HG02678 (cell line): ENCODE data around the gene PPP5C.
"Not testable (repeated sequence)": the region's sequence is repeated elsewhere in the genome, so short reads cannot be mapped to it uniquely, and the experiment has no call there.

ENCODE experiments used
- ATAC-seq: cut with Tn5 transposase; IDR thresholded peaks from one replicate; pipeline ENCODE4 v1.9.1; 2021; ENCODE audit warnings: mild to moderate bottlenecking, moderate library complexity; ENCODE audit not compliant: unreplicated experiment

The PPP5C gene

DNA sequence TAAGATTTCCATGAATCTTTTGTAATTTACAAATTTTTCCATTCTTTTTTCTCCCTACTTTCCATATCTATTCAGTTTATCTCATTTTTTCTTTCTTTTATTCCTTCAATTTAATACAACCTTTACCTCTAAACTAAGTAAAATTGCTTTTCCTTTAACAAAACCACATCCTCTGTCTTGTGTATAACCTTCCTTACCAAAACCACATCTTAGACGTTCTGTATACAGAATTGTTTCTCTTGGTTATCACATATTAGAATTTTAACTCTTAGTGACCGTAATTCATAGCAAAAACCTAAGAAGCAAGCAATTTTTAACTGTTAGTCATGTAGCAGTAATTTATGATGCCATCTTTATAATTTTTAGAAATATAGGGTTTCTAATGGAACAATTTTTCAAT, 15.0 kb downstream of the PPP5C start:
- ATAC-seq = no peak

DNA sequence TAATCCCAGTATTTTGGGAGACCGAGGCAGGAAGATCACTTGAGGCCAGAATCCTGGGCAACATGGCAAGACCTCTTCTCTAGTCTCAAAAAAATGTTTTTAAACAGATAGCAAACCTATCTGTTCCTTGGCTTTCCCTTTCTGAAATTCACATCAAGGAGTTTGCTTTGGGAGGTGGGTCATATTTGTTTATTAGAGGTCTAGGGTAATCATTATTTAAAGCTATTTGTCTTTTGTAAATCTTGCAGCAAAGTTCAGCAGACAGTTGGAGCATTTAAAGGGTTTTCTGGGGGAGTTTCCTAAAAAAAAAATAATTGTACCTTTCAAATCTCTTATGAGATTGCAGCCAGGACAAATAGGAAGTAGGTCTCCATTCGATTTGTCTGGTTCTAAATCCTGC, 17.5 kb downstream of the PPP5C start:
- ATAC-seq = no peak

DNA sequence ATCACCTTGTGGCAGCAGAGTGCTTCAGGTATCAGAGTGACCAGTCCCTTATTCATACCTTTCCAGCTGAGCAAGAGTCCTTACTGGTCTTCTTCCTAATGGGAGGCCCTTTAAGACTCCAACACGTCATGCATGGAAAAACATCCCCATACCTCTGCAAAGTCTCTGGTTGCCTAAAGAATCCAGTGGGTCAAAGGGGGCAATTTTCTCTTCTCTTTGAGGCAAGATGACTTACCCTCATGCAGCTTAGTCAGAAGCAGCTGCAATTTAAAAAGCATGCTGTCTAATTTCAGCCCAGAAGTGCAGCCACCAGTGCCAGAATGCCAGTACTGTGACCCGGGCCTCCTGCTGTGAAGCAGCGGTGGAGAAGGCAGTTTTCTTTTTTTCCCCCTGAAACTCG, 18.7 kb downstream of the PPP5C start:
- ATAC-seq = no peak

DNA sequence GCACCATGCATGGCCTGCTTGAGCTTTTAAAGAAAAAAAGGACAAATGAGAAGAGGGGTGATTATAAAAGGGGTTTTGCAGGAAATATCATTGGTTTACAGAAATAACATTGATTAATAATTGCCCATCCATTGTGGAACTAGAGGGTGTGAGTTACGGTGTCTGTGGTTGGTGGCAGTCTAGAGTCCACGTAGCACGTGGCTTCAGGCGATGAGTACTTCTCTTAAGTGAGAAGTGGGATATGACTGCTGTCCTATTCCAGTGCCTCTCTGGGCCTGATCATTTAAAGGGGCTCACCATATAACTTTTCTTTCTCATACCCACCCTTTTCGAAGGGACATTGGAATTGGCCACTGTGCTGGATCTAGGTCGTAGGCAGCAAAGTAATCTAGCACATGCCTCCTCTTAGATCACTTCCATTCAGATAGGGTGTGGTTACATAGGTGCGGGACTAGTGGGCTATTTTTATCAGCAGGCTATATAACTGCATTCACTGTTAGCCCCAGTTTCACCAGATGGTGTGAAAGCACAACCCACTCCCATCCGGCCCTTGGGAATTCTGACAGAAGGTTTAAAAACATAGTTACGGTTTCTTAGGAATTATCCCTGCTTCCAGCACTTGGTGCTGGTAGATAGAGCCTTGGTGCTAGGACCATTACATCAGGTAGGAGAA, 19.9 kb downstream of the PPP5C start:
- ATAC-seq = no peak

DNA sequence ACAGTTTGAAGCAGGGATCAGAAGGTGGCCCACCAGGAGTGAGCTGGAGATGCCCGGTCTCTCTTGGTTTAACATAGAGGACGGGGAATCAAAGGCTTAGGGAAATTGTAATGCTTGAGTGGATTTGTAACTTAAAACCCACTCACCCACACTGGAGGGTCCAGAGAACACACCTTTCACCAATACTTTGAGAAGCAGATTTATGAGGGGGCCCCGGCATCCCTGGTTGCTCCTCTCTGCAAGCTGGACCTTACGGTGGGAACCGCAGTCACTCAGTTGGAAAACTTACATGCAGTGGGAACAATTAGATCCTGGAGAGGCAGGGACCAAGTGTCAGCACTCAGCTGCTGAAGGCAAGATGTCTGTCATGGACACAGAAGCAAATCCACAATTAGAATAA, 20.5 kb downstream of the PPP5C start:
- ATAC-seq = no peak

DNA sequence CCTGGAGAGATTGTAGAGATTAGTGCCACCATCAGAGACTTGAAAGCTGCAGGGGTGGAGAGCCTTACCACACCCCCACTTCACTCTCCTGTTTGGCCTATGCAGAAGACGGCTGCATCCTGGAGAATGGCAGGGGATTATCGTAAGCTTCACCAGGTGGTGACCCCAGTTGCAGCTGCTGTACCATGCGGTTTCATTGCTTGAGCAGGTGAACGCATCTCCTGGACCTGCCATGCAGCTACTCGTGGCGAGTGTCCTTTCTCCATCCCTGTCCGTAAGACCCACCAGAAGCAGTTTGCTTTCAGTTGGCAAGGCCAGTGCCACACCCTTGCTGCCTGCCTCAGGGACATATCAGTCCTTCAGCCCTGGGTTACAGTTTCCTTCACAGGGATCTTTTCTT, 21.2 kb downstream of the PPP5C start:
- no peak for ATAC-seq

DNA sequence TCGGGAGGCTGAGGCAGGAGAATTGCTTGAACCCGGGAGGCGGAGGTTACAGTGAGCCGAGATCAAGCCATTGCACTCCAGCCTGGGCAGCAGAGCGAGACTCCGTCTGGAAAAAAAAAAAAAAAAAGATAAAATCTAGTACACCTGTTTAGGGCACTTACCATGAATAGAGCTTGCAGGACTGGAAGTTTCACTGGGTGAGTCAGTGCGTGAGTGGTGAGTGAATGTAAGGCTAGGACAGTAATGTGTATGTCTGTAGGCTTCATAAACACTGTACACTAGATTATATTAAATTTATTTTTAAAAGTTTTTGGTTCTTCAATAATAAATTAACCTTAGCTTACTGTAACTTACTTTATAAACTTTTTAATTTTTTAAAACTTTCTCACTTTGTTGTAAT, 22.9 kb downstream of the PPP5C start:
- ATAC-seq = no peak

DNA sequence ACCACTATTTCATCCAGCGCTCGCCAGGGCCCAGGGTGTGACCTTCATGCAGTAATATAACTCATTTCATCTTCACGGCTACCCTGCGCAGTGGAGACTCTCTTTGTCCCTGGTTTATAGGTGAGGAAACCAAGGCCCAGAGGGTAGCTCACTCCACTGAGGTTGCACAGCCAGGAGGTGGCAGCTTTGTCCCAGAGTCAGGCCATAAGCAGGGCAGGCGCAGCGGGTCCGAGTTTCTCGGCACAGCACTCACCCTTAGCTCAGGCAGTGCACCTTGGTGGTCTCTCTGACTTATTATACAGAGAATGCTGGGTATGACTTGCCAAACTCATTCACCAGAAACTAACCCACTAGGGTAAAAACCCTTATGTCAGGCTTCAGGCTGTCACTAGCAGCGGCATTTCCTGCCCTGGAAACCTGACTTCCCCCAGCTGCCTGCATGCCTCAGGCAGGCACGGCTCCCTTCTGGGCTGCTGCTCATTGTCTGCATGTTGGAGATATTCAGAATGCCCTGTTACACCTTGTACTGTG, 24.5 kb downstream of the PPP5C start:
- no peak for ATAC-seq

DNA sequence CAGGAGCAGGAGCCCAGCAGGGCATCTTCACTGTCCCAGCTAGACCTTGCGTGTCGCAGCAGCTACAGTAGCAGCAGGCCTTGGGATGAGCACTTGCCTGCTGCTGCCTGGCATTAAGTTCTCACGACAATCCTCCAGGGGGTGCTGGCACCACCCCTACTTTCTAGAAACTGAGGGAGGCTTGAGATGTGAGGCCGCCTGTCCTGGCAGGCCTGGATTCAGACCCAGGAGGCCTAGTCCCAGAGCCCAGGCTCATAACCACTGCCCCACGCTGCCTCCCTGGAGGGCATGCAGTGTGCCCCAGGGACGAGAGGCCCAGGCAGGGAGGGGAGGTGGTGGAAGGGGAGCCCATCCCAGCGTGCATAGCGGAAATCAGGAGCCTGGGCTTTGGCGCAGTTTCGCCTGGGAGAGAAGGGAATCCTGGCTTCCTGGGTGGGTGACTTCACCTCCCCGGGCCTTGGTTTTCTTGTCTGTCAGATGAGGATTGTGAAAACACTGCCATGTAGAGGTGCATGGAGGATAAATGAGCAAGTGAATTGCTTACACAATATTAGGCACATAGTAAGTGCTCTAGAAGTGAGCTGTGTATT, 26.1 kb downstream of the PPP5C start:
- no peak for ATAC-seq

DNA sequence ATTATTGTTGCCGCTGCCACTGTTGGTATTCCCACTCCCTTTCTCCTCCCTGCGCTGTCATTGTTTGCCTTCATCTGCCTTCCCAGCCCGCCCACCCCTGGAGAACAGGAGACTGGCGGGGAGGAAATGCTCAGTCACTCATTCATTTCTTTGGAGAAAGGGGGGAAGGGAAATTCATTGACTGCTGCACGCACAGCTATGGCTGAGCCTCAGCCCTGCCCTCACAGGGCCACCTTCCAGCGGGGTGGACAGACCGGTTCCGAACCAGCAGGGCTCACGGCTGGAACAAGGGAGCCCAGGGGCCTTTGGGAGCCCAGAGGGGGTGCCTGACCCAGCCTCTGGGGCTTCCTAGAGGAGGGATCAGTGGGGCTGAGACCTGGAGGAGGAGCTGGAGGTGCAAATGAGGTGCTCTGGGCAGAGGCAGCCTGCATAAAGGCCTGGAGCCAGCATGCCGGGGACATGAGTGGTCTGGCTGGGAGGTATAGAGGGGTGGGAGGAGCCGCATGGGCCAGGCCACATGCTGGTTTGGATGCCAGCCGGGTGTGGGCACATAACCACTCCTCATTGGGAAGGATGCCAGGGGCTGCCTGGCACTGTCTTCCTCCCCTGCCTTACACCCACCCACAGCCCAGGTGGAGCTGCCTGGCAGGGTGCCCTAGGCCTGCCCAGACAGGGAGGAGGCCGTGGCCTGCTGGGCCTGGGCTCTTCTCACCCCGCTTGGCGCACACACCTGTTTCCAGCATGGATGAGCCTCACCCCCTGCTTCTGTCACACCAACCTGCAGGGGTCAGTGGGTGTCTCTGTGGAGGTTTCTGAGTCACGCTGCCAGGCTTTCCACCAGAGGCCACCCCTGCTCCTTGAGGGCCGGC, 26.8 kb downstream of the PPP5C start:
- ATAC-seq = no peak

DNA sequence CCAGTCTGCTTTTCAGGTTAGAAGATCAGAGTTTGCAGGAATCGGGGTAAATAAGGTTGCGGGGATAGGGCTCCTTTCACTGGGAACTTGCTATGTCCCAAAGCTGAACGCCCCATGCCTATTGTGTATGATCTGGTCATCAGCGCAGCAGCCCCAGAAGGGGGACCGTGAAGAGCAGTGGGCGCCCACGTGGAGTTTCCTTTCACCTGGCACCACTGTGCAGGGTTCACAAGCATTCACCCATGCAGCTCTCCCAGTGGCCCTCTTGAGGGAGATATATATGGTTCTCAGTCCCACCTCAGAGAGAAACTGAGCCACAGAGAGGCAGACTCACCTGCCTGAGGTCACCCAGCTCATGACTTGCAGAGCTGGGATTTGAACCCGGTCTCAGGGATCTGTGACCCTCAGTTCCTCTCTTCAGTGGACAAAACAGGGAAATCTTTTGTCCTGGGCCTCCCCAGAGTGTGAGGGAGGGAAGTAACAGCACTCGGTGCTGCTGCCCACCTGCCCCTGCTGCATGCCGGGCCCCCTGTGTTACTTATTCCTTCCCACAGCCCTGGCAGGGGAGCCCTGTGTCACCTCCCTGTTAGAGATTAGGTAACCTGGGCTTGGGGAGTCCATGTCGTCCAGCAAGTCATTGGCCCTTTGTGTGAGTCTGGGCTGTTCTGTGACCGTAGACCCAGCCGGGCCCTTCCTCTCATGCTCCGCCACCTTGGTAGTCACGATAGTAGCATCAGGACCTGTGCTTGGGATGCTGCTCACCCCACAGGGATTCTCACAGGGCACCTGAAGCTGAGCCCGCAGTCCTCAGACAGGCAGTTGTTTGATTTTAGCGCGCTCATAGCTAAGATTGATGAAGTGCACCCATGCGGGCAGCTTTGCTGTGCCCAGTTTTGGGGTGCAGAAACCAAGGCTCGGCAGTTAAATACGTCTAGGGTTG, 27.9 kb downstream of the PPP5C start:
- ATAC-seq = no peak

DNA sequence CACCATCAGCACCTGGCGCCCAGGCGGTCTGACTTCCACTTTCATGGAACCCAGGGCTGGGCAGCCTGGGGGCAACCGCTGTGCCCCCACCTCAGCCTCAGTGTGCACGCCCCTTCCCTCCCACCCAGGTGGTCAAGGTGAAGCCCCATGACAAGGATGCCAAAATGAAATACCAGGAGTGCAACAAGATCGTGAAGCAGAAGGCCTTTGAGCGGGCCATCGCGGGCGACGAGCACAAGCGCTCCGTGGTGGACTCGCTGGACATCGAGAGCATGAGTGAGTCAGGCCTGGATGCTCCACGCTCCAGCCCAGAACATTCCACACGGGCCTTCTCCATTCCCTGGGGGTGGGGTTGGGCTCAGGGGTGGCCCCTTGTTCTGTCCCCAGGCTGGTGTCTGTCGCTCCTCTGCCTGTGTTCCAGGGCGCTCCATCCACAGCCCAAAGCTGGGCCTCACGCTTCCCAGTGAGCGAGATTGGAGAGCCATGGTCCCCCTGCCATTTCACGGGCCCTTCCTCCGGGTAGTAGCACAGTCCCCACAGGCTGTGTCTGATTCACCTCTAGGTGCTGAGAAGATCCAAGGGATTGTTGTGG, 28.7 kb downstream of the PPP5C start:
- not testable (repeated sequence) for ATAC-seq

DNA sequence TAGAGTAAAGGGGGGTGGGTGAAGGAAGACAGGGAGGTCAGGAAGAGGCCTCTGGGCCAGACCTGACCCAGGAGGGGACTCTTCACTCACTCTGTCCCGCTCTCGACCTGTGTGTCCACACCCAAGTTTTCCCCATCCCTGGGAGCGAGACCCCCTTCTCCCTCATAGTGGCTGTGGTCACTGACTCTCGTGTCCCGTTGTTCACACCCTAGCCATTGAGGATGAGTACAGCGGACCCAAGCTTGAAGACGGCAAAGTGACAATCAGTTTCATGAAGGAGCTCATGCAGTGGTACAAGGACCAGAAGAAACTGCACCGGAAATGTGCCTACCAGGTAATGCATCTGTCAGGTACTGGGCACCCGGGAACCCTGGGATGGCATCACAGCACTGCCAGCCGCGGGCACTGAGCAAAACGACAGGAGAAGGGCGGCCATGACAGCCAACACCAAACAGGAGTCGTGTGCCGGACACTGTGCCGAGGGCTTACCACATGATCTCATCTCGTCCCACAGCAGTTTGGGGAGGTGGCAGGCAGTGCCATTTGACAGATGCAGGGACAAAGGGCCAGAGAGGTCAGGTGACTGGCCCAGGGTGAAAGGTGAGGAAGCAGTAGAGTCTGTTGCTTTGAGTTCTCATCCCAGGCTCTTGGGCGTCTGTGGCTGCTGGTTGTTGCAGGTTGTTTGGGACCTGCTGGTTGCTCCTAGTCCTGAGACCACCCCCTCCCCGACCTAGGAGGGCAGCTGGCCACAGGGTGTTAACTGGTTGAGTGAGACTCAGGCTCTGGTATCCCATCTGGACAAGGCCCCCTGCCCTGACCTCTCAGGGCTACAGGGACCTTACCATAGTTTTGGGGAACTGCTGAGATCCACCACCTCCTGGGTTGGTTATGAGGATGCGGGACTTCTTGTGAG, 29.6 kb downstream of the PPP5C start:
- ATAC-seq = no peak

DNA sequence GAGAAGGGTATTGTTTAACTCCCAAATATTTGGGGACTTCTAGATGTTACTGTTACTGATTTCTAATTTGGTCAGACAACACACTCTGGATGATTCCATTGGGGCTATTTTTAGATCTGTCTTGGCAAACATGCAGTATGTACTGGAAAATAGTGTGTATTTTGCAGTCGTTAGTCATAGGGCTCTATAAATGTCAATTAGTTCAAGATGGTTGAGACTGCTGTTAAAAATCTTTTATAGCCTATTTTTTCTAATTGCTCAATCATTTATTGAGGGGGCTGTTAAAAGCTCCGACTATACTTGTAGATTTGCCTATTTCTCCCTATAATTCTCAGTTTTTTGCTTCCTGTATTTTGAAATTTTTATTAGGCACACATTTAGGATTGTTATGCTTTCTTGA, 31.4 kb downstream of the PPP5C start:
- ATAC-seq = no peak

DNA sequence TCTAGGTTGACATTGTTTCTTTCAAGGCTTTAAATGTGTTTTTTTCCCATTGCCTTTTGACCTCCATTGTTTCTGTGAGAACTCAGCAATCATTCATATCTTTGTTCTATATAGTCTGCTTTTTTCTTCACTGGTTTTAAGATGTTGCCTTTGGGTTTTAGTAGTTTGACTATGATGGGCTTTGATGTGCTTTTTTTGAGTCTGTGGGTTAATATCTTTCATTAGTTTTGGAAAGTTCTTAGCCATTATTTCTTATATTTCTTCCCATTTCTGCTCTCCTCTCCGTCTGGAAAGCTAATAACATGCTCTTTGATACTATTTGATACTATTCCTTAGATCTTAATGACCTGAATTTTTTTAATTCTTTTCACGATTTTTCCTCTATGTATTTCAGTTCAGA, 33.8 kb downstream of the PPP5C start:
- no peak for ATAC-seq

DNA sequence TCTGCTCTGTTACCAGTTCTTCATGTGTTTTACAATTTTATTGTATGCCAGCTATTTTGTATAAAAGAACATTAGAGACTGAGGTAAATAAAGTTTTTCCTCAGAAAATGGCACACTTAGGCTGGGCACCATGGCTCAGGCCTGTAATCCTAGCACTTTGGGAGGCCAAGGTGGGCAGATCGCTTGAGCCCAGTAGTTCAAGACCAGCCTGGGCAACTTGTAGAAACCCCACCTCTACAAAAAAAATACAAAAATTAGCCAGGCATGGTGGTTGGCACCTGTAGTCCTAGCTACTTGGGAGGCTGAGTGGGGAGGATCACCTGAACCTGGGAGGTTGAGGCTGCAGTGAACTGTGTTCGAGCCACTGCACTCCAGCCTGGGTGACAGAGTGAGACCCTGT, 34.5 kb downstream of the PPP5C start:
- no peak for ATAC-seq

DNA sequence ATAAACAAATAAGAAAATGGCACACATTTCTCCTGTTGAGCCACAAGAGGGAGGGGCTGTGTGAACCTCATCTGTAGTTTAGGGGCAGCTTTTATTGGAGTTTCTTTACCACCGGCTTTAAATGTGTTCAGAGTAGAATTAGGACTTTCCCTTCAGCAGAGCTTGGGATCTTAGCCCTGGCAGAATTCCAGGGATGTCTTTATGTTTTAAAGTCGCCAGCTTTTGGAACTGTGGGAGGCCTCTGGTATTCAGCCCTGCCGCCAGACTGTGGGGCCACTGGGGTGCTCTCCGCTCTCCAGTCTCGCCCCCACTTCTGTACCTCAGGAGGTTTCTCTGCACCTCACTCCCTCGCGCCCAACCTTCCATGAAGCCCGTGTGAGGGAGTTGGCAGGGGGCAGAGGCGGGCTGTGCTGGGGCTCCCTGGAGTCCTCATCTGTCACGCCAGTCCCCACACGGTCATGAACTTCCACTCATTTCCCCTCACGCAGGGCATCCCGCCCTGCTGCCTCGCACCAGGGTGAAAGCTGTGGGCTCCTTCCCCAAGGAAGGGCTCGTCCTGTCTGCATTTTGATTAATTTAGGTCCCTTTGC, 35.0 kb downstream of the PPP5C start:
- ATAC-seq = no peak

DNA sequence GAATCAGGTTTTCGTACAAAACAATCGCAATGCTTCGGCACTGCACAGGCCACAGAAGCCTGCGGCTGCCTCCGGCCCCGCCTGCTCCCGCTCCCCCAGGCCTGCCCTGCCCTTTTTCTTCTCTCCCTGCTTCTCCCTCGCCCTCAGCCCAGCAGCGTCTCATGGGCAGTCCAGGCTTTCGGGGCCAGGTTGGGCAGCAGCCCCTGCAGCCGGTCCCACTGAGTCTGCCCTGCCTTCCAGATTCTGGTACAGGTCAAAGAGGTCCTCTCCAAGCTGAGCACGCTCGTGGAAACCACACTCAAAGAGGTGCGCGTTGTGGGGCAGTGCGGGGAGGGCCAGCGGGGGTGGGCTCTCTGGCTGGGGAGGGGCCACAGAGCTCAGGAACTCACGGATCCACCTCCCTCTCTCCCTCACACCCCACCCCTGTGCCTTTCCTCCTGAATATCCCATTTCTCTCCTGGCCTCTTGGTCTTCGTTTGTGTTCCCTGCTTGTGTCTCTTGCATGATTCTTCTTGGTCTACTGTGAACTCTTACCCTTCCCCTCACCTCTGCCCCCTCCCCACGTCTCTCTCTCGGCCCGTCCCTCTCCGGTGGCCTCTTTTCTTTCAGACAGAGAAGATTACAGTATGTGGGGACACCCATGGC, 36.4 kb downstream of the PPP5C start:
- no peak for ATAC-seq
